Measurements from ENCODE around the gene KRTAP20-1. TPM values are rescaled to one million over a fixed set of nuclear protein-coding genes. Genes with fewer than 3 reads are reported as not detected.

Gene KRTAP20-1, protein sequence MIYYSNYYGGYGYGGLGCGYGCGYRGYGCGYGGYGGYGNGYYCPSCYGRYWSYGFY
- polyA plus RNA-seq (2013) = not detected in 2 replicates

DNA sequence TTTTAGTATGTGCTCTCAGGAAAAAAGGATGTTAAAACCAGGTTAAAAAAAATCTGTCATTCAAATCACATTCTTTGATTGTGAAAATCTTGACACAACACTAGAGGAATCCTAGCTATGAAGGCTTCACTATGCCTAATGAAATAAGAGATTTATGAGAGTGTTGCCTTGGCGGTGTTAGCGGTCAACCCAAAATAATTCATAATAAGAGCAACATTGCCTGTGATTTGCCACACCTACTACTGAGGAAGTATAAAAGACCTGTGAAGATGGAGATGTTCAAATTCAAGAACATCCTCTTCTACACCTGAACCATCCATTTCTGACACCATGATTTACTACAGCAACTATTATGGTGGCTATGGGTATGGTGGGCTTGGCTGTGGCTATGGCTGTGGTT, at the start of gene KRTAP20-1:
KRTAP20-1 (plus strand) TSS at position 301 of the 400 bp plus-strand sequence; CDS start at position 331, 30 bp downstream.
- no peak within 1 kb of the TSS for H3K4me2 ChIP-seq (ENCODE audit: low read length)
- H3K27ac ChIP-seq (ENCODE audit: low read depth, low read length) = no peak within 1 kb of the TSS
- no peak within 1 kb of the TSS for H3K14ac ChIP-seq (ENCODE audit: low read length)

DNA sequence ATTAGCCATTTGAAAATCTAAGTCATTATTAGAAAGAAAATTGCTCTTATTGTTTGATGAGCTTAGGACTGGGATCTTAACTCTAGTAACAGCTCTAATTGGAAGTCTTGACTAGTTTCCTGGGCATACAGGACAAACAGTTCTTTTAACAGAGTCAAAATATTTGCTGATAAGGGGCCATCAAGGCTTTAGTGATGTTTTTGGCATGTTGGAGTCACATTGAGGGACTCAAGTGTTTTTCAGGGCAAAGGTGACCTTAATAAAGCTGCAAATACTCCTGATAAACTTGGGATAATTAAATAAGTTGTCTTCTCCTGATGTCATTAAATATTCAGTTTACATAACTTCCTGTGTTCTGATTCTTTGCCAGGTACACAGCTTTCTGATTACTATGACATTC, 48.6 kb upstream of the KRTAP20-1 start:
- no peak overlapping the region for H2BK120ac ChIP-seq (ENCODE audit: insufficient read depth, low read length, poor library complexity)
- no peaks in the 10 kb centered on the region for H3K4me1 ChIP-seq (ENCODE audit: control insufficient read depth in 1 of 2, insufficient read depth in 2 of 2, low read length in 2 of 2)
- no peak overlapping the region for H3K9ac ChIP-seq (ENCODE audit: low read length)
- H3K79me2 ChIP-seq (ENCODE audit: control insufficient read depth, insufficient read depth, low read length, poor library complexity) = no peaks in the 10 kb centered on the region
- no peak overlapping the region for H3K4ac ChIP-seq (ENCODE audit: low read depth, low read length)
- H3K4me3 ChIP-seq (ENCODE audit: low read depth, low read length) = no peak overlapping the region
- no peaks in the 10 kb centered on the region for H3K79me1 ChIP-seq (ENCODE audit: low read length)
- no peaks in the 10 kb centered on the region for H3K36me3 ChIP-seq (ENCODE audit: control insufficient read depth in 1 of 2, insufficient read depth in 2 of 2, low read length in 2 of 2)
- no peak overlapping the region for H3K27ac ChIP-seq (ENCODE audit: low read depth, low read length)
- H2BK5ac ChIP-seq (ENCODE audit: low read depth, low read length, poor library complexity) = no peak overlapping the region
- no peak overlapping the region for H3K23ac ChIP-seq (ENCODE audit: low read length)
- H2BK12ac ChIP-seq (ENCODE audit: low read length) = no peak overlapping the region
- no peak overlapping the region for H4K91ac ChIP-seq (ENCODE audit: low read depth, low read length)
- H3K14ac ChIP-seq (ENCODE audit: low read length) = no peak overlapping the region
- no peak overlapping the region for H3K4me2 ChIP-seq (ENCODE audit: low read length)
- H2AK5ac ChIP-seq (ENCODE audit: low read length) = no peak overlapping the region
- H4K12ac ChIP-seq (ENCODE audit: low read depth, low read length) = no peak overlapping the region
- H2AFZ ChIP-seq (ENCODE audit: insufficient read depth, low read length, poor library complexity) = no peak overlapping the region
- H3K9me3 ChIP-seq (ENCODE audit: insufficient read depth, low read depth, low read length) = no peaks in the 10 kb centered on the region
- no peaks in the 10 kb centered on the region for H3K27me3 ChIP-seq (ENCODE audit: insufficient read depth, low read length)
- no peak overlapping the region for H4K8ac ChIP-seq (ENCODE audit: low read depth, low read length)
- DNase-seq = no peak
- H3K18ac ChIP-seq (ENCODE audit: low read length) = no peak overlapping the region

More for the DNA sequence above, at the start of gene KRTAP20-1:
- no peak within 1 kb of the TSS for H3K23ac ChIP-seq (ENCODE audit: low read length)
- H4K91ac ChIP-seq (ENCODE audit: low read depth, low read length) = no peak within 1 kb of the TSS
- no peaks in the 10 kb centered on the region for H3K9me3 ChIP-seq (ENCODE audit: insufficient read depth, low read depth, low read length)
- H2BK5ac ChIP-seq (ENCODE audit: low read depth, low read length, poor library complexity) = no peak within 1 kb of the TSS
- no peak within 1 kb of the TSS for H3K9ac ChIP-seq (ENCODE audit: low read length)
- H2AK5ac ChIP-seq (ENCODE audit: low read length) = no peak within 1 kb of the TSS
- DNase-seq = peak in 1 of 2 donors; percentile 11
- no peaks in the 10 kb centered on the region for H3K27me3 ChIP-seq (ENCODE audit: insufficient read depth, low read length)
- H4K8ac ChIP-seq (ENCODE audit: low read depth, low read length) = no peak within 1 kb of the TSS
- H3K4me1 ChIP-seq (ENCODE audit: control insufficient read depth in 1 of 2, insufficient read depth in 2 of 2, low read length in 2 of 2) = no peaks in the 10 kb centered on the region
- WGBS (ENCODE audit: extremely low coverage, insufficient coverage, insufficient read length) = no CpG with 5 or more reads among the region's 2 CpGs
- H2BK120ac ChIP-seq (ENCODE audit: insufficient read depth, low read length, poor library complexity) = no peak within 1 kb of the TSS
- no peak within 1 kb of the TSS for H3K4me3 ChIP-seq (ENCODE audit: low read depth, low read length)
- no peak within 1 kb of the TSS for H3K4ac ChIP-seq (ENCODE audit: low read depth, low read length)
- H3K79me2 ChIP-seq (ENCODE audit: control insufficient read depth, insufficient read depth, low read length, poor library complexity) = no peaks in the 10 kb centered on the region
- no peak within 1 kb of the TSS for H2AFZ ChIP-seq (ENCODE audit: insufficient read depth, low read length, poor library complexity)
- H3K18ac ChIP-seq (ENCODE audit: low read length) = no peak within 1 kb of the TSS
- H4K12ac ChIP-seq (ENCODE audit: low read depth, low read length) = no peak within 1 kb of the TSS
- no peak within 1 kb of the TSS for H2BK12ac ChIP-seq (ENCODE audit: low read length)
- no peaks in the 10 kb centered on the region for H3K79me1 ChIP-seq (ENCODE audit: low read length)
- no peaks in the 10 kb centered on the region for H3K36me3 ChIP-seq (ENCODE audit: control insufficient read depth in 1 of 2, insufficient read depth in 2 of 2, low read length in 2 of 2)

DNA sequence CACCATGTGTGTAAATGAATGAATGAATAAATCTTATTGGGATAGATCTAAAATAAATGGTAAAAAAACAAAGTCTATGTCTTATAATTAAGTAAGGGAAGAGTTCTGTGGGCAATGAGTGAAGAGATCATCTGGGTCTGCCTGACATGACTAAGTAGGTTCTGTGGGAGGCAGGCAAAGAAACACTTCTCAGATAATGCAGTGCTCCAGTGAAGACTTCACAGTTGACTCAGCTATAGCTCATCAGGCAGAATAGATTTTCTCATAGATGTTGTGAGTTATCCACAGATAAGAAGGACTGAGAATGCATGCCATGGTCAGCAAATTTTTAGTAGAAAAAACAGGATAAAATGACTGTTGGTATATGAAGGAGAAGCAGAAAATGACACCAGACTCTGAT, 38.5 kb upstream of the KRTAP20-1 start:
- no peak overlapping the region for H3K23ac ChIP-seq (ENCODE audit: low read length)
- H2AK5ac ChIP-seq (ENCODE audit: low read length) = no peak overlapping the region
- H2BK120ac ChIP-seq (ENCODE audit: insufficient read depth, low read length, poor library complexity) = no peak overlapping the region
- no peaks in the 10 kb centered on the region for H3K4me1 ChIP-seq (ENCODE audit: control insufficient read depth in 1 of 2, insufficient read depth in 2 of 2, low read length in 2 of 2)
- no peak overlapping the region for H4K91ac ChIP-seq (ENCODE audit: low read depth, low read length)
- H3K9ac ChIP-seq (ENCODE audit: low read length) = no peak overlapping the region
- H3K9me3 ChIP-seq (ENCODE audit: insufficient read depth, low read depth, low read length) = no peaks in the 10 kb centered on the region
- H3K27me3 ChIP-seq (ENCODE audit: insufficient read depth, low read length) = no peaks in the 10 kb centered on the region
- H3K18ac ChIP-seq (ENCODE audit: low read length) = no peak overlapping the region
- no peaks in the 10 kb centered on the region for H3K36me3 ChIP-seq (ENCODE audit: control insufficient read depth in 1 of 2, insufficient read depth in 2 of 2, low read length in 2 of 2)
- no peak overlapping the region for H2BK5ac ChIP-seq (ENCODE audit: low read depth, low read length, poor library complexity)
- no peak overlapping the region for H4K12ac ChIP-seq (ENCODE audit: low read depth, low read length)
- no peaks in the 10 kb centered on the region for H3K79me2 ChIP-seq (ENCODE audit: control insufficient read depth, insufficient read depth, low read length, poor library complexity)
- H3K4me2 ChIP-seq (ENCODE audit: low read length) = no peak overlapping the region
- no peak overlapping the region for H2BK12ac ChIP-seq (ENCODE audit: low read length)
- H3K4me3 ChIP-seq (ENCODE audit: low read depth, low read length) = no peak overlapping the region
- H3K27ac ChIP-seq (ENCODE audit: low read depth, low read length) = no peak overlapping the region
- H4K8ac ChIP-seq (ENCODE audit: low read depth, low read length) = no peak overlapping the region
- H3K79me1 ChIP-seq (ENCODE audit: low read length) = no peaks in the 10 kb centered on the region
- no peak overlapping the region for H3K4ac ChIP-seq (ENCODE audit: low read depth, low read length)
- DNase-seq = no peak
- no peak overlapping the region for H3K14ac ChIP-seq (ENCODE audit: low read length)
- H2AFZ ChIP-seq (ENCODE audit: insufficient read depth, low read length, poor library complexity) = no peak overlapping the region

DNA sequence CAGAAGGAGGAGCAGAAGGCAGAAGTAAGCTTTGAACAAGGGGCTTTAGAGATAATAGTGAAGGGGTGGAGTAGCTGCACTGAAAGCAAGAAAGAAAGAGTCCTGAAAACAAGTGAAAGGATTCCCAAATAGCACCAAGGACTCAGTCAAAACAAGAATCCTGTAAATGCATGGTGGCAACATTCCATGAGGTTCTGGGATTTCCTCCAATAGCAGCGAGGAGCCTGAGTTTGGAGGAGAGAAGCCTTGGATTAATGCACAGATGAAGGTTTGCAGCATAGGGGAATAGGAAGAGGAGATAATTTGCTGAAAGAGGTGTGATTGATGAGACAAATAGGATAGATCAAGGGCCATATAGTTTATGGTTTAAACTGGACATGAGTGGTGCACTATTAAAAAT, 36.9 kb upstream of the KRTAP20-1 start:
- no peaks in the 10 kb centered on the region for H3K79me1 ChIP-seq (ENCODE audit: low read length)
- H4K8ac ChIP-seq (ENCODE audit: low read depth, low read length) = no peak overlapping the region
- no peak overlapping the region for H3K4me2 ChIP-seq (ENCODE audit: low read length)
- H4K91ac ChIP-seq (ENCODE audit: low read depth, low read length) = no peak overlapping the region
- WGBS (ENCODE audit: extremely low coverage, insufficient coverage, insufficient read length) = no CpG with 5 or more reads among the region's 1 CpG
- no peak overlapping the region for H2AFZ ChIP-seq (ENCODE audit: insufficient read depth, low read length, poor library complexity)
- no peak overlapping the region for H3K27ac ChIP-seq (ENCODE audit: low read depth, low read length)
- H3K9me3 ChIP-seq (ENCODE audit: insufficient read depth, low read depth, low read length) = no peaks in the 10 kb centered on the region
- no peak overlapping the region for H3K14ac ChIP-seq (ENCODE audit: low read length)
- no peak overlapping the region for H2BK12ac ChIP-seq (ENCODE audit: low read length)
- no peak overlapping the region for H3K4me3 ChIP-seq (ENCODE audit: low read depth, low read length)
- no peak overlapping the region for H3K9ac ChIP-seq (ENCODE audit: low read length)
- no peaks in the 10 kb centered on the region for H3K27me3 ChIP-seq (ENCODE audit: insufficient read depth, low read length)
- no peaks in the 10 kb centered on the region for H3K79me2 ChIP-seq (ENCODE audit: control insufficient read depth, insufficient read depth, low read length, poor library complexity)
- H3K18ac ChIP-seq (ENCODE audit: low read length) = no peak overlapping the region
- DNase-seq = no peak
- no peak overlapping the region for H3K23ac ChIP-seq (ENCODE audit: low read length)
- H3K36me3 ChIP-seq (ENCODE audit: control insufficient read depth in 1 of 2, insufficient read depth in 2 of 2, low read length in 2 of 2) = no peaks in the 10 kb centered on the region
- H4K12ac ChIP-seq (ENCODE audit: low read depth, low read length) = no peak overlapping the region
- H2BK5ac ChIP-seq (ENCODE audit: low read depth, low read length, poor library complexity) = no peak overlapping the region
- H3K4me1 ChIP-seq (ENCODE audit: control insufficient read depth in 1 of 2, insufficient read depth in 2 of 2, low read length in 2 of 2) = no peaks in the 10 kb centered on the region
- H3K4ac ChIP-seq (ENCODE audit: low read depth, low read length) = no peak overlapping the region
- no peak overlapping the region for H2BK120ac ChIP-seq (ENCODE audit: insufficient read depth, low read length, poor library complexity)
- no peak overlapping the region for H2AK5ac ChIP-seq (ENCODE audit: low read length)

Measured in trophoblast cell (in vitro differentiated cells and primary cell).